Activated CD4-positive, alpha-beta T cell treated with anti-CD3 and anti-CD28 coated beads, Interleukin-2, amount 10 ng/mL, durations not matched to agents 7 days and 5 days (primary cell): ENCODE measurements around the gene ILRUN. TPM values are rescaled to one million over a fixed set of nuclear protein-coding genes. Genes with fewer than 3 reads are reported as not detected.
"Not testable (repeated sequence)": the region's sequence is repeated elsewhere in the genome, so short reads cannot be mapped to it uniquely, and the experiment has no call there.

Experiments used
- CTCF ChIA-PET: fragments of 350-600 bp; sonication (Branson Sonifier 250); formaldehyde crosslinking; loops from one replicate; lab custom pipeline; 2021; ENCODE audit warnings: antibody characterized with exemption; lab: Charles Lee
- POLR2A ChIA-PET: fragments of 350-600 bp; sonication (Branson Sonifier 250); formaldehyde crosslinking; loops from one replicate; lab custom pipeline; 2021; ENCODE audit warnings: antibody characterized with exemption; lab: Charles Lee
- DNase-seq: peaks from one replicate; pipeline ENCODE4 v3.0.0-alpha.2; 2020
- H3K27ac Mint-ChIP-seq: one replicate; pipeline ENCODE4 v1.8.0; 2021; ENCODE audit warnings: mild to moderate bottlenecking, moderate library complexity, mixed read lengths
- H3K27me3 Mint-ChIP-seq: one replicate; pipeline ENCODE4 v1.8.0; 2021; ENCODE audit warnings: mixed read lengths
- H3K36me3 Mint-ChIP-seq: one replicate; pipeline ENCODE4 v1.8.0; 2021; ENCODE audit warnings: low read depth, mixed read lengths
- H3K4me1 Mint-ChIP-seq: one replicate; pipeline ENCODE4 v1.8.0; 2021; ENCODE audit warnings: mixed read lengths
- H3K4me3 Mint-ChIP-seq: one replicate; pipeline ENCODE4 v1.8.0; 2021; ENCODE audit warnings: mild to moderate bottlenecking, moderate library complexity, mixed read lengths
- H3K9me3 Mint-ChIP-seq: one replicate; pipeline ENCODE4 v1.8.0; 2021; ENCODE audit warnings: mixed read lengths
- total RNA-seq, 2 experiments: library from RNA; stranded (reverse); gene quantifications; one replicate each; pipeline ENCODE4 v1.2.3, GENCODE V29; 2021

ILRUN gene
- total RNA-seq, 2 experiments from 2014 or later = 68.0 to 72.0 TPM

DNA sequence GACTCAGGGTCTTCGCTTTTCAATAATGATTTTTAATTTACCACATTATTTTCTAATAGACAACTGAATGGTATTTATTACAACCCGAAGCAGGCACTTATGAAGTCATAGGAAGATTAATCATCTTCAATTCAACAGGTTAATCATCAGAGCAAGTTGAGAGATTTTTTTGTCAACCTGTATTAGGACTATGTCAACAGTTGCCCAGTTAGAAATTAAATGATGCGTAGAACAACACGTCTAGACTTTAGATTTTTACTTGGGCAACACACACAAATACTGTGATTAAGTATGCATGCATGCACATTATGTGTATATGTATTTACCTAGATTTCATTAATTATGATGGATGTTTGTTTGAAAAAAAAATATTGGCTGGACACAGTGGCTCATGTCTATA, 4.3 kb downstream of the ILRUN start:
- H3K36me3 Mint-ChIP-seq = peaks cover 29% of the 10 kb centered on the region
- ChIA-PET CTCF (interaction anchor here (0.7 to 1.4 kb wide), 2 partner anchors 17 to 28 kb away, joined by 4 to 5 read pairs; no protein-coding TSS in a partner anchor), POLR2A (no interaction called here)
- no peak overlapping the region for H3K4me3 Mint-ChIP-seq
- H3K4me1 Mint-ChIP-seq = peaks cover 42% of the 10 kb centered on the region
- H3K9me3 Mint-ChIP-seq = no peaks in the 10 kb centered on the region
- no peak overlapping the region for H3K27ac Mint-ChIP-seq
- H3K27me3 Mint-ChIP-seq = no peaks in the 10 kb centered on the region
- no peak for DNase-seq

DNA sequence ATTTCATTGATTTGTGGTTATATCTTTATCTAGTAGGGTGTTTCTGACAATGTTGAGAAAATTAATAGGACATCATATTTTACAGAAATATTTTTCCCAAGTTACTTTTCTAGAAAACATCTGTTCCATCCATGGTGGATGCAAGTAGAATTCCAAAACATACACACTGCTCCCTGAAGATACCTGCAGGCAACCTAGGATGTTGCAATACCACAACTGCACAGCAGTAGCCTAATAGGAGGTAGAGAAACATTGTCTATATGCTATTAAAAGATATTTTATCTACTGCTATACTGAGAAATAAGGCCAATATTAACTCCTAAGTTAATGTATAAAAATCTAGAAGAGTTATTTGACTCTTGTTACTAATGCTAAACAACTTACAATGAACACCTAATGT, 6.8 kb downstream of the ILRUN start:
- H3K27ac Mint-ChIP-seq = no peak overlapping the region
- H3K9me3 Mint-ChIP-seq = no peaks in the 10 kb centered on the region
- no peak overlapping the region for H3K4me3 Mint-ChIP-seq
- CTCF ChIA-PET = no interaction called here
- peaks cover 37% of the 10 kb centered on the region for H3K4me1 Mint-ChIP-seq
- H3K36me3 Mint-ChIP-seq = peaks cover 29% of the 10 kb centered on the region
- POLR2A ChIA-PET = no interaction called here
- H3K27me3 Mint-ChIP-seq = no peaks in the 10 kb centered on the region
- DNase-seq = no peak

DNA sequence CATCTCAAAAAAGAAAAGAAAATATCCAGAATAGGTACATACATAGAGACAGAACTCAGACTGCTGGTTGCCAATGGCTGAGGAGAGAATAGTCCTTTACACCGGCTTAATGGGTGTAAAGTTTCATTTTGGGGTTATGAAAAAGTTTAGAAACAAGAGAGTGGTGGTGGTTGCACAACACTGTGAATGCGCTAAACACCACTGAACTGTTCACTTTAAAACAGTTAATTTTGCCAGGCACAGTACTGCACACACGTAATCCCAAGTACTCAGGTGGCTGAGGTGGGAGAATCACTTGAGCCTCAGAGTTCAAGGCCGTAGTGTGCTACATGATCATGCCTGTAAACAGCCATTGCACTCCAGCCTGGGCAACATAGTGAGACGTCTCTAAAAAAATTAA, 7.6 kb downstream of the ILRUN start:
- Mint-ChIP-seq H3K9me3 (no peaks in the 10 kb centered on the region), H3K36me3 (peaks cover 22% of the 10 kb centered on the region), H3K27me3 (no peaks in the 10 kb centered on the region), H3K4me3 (no peak overlapping the region), H3K27ac (no peak overlapping the region), H3K4me1 (peaks cover 32% of the 10 kb centered on the region)
- DNase-seq = no peak
- CTCF ChIA-PET = no interaction called here
- POLR2A ChIA-PET = no interaction called here

DNA sequence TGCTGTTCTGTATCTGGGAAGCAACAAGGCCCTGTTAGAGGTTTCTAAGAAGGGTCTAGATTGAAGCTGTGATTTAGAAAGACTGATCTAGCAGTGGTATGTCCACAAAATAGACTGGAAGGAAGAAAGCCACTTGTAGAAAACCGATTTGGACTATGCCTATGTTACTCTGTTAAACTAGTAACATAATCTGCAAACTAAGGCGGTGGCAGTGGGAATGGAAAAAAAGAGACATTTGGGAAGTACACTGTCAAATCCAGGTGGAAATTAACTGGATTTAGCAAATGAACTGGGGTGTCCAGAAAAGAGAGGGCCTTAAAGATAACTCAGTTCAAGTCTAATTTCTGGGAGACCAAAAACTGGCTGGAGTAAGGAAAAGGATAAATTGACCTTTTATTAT, 11.6 kb downstream of the ILRUN start:
- H3K36me3 Mint-ChIP-seq = peaks cover 18% of the 10 kb centered on the region
- H3K27ac Mint-ChIP-seq = no peak overlapping the region
- CTCF ChIA-PET = no interaction called here
- no peak overlapping the region for H3K4me3 Mint-ChIP-seq
- POLR2A ChIA-PET = interaction anchor here (0.6 kb wide), 1 partner anchor 1072 kb away, joined by 3 read pairs; no protein-coding TSS in a partner anchor
- H3K27me3 Mint-ChIP-seq = no peaks in the 10 kb centered on the region
- DNase-seq = no peak
- no peaks in the 10 kb centered on the region for H3K9me3 Mint-ChIP-seq
- peaks cover 28% of the 10 kb centered on the region for H3K4me1 Mint-ChIP-seq

DNA sequence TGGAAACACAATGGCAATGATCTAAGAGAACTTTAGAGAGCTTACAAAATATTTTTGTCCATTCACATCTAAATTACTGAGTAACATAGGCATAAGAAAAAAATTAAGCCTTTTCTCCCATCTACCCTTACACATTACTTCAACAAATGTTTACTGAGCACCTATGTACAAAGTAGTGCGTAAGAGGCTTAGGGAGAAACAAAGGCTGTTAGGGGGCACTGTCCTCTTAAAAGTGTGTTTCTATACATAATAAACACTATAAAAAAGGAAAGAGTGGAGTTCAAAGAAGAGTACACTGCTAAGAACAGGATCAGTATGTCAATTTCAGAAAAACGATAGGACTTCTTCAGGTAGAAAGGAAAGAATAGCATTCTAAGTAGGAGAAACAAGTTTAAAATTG, 12.2 kb downstream of the ILRUN start:
- no peak for DNase-seq
- H3K4me1 Mint-ChIP-seq = peaks cover 29% of the 10 kb centered on the region
- no peak overlapping the region for H3K4me3 Mint-ChIP-seq
- ChIA-PET CTCF (no interaction called here), POLR2A (no interaction called here)
- no peak overlapping the region for H3K27ac Mint-ChIP-seq
- H3K36me3 Mint-ChIP-seq = peaks cover 16% of the 10 kb centered on the region
- H3K9me3 Mint-ChIP-seq = no peaks in the 10 kb centered on the region
- no peaks in the 10 kb centered on the region for H3K27me3 Mint-ChIP-seq

DNA sequence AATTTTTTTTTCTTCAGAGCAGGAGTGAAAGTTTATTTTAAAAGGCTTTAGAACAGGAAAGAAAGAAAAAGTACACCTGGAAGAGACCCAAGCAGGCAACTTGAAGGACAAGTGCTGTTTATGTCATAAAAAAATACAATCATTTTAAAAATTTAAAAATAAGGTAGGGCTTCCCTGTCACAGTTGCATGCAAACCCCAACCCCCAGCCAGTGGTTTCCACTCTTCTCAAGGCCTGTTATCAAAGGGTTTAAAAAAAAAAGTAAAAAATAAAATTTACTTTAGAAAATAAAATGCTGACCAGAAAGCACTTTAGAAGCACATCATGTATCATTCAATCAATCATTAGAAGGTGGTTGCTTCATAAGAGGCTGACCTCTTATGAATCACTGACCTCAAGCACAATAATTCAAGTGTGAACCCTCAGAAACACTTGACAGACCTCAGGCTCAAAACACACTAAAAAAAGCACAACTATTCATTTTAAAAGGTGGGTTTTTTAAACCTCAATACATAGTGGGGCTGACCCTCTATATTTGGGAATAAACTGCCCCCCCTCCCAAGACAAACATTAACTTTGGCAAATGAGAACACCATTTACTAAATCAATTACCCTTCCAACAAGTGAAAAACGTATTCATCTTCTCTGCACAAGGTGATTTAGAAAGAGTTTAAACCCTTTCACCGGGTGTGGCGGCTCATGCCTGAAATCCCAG, 15.6 kb downstream of the ILRUN start:
- CTCF ChIA-PET = interaction anchor here (1.0 kb wide), 1 partner anchor 9 kb away, joined by 3 read pairs; no protein-coding TSS in a partner anchor

DNA sequence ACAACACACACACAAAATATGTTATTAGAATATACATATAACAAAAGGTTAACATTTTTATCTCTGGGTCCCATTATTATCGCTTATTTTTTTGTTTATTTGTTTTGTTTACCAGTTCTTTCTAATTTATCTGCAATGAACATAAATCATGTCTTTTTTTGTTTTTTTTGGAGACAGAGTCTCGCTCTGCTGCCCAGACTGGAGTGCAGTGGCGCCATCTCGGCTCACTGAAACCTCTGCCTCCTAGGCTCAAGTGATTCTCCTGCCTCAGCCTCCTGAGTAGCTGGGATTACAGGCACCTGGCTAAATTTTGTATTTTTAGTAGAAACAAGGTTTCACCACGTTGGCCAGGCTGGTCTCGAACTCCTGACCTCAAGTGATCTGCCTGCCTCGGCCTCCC, 16.3 kb downstream of the ILRUN start:
- H3K27me3 Mint-ChIP-seq, DNase-seq, H3K4me3 Mint-ChIP-seq, H3K36me3 Mint-ChIP-seq, H3K27ac Mint-ChIP-seq, CTCF ChIA-PET, H3K9me3 Mint-ChIP-seq, POLR2A ChIA-PET: not testable (repeated sequence)
- H3K4me1 Mint-ChIP-seq = peaks cover 22% of the 10 kb centered on the region

More for the DNA sequence above, 15.6 kb downstream of the ILRUN start:
- no peak overlapping the region for H3K4me3 Mint-ChIP-seq
- DNase-seq = no peak
- peaks cover 6% of the 10 kb centered on the region for H3K36me3 Mint-ChIP-seq
- H3K4me1 Mint-ChIP-seq = peaks cover 18% of the 10 kb centered on the region
- no peak overlapping the region for H3K27ac Mint-ChIP-seq
- H3K27me3 Mint-ChIP-seq = no peaks in the 10 kb centered on the region
- no peaks in the 10 kb centered on the region for H3K9me3 Mint-ChIP-seq
- POLR2A ChIA-PET = interaction anchor here (0.6 kb wide), 1 partner anchor 622 kb away, joined by 3 read pairs; no protein-coding TSS in a partner anchor

DNA sequence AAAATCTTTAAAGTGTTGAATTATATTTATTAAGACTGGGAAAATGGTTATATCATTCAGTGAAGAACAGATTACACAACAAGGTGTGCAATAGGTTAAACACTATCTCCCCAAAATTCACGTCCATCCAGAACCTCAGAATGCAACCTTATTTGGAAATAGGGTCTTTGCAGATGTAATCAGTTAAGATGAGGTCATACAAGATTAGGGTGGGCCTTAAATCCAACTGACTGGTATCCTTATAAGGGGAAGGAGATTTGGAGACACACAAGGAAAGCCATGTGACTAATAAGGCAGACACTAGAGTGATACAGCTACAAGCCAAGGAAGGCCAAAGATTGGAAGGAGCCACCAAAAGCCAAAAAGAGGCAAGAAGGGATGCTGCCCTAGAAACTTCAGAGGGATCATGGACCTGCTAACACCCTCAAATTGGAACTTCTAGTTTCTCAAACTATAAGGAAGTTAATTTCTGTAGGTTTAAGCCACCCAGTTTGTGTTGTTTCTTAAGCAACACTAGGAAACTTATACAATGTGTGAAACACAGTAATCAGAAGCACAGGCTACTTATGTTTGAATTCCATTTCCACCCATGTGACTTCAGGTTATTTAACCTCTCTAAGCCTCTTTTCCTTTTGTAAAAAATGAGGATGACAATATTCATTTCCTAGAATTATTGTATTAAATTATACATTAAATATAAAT, 16.9 kb downstream of the ILRUN start:
- Mint-ChIP-seq H3K27ac (no peak overlapping the region), H3K9me3 (no peaks in the 10 kb centered on the region), H3K4me1 (peaks cover 24% of the 10 kb centered on the region), H3K4me3 (no peak overlapping the region), H3K27me3 (no peaks in the 10 kb centered on the region), H3K36me3 (peaks cover 3% of the 10 kb centered on the region)
- POLR2A ChIA-PET = no interaction called here
- DNase-seq = no peak
- CTCF ChIA-PET = interaction anchor here (1.6 kb wide), 1 partner anchor 23 kb away, joined by 4 read pairs; no protein-coding TSS in a partner anchor

DNA sequence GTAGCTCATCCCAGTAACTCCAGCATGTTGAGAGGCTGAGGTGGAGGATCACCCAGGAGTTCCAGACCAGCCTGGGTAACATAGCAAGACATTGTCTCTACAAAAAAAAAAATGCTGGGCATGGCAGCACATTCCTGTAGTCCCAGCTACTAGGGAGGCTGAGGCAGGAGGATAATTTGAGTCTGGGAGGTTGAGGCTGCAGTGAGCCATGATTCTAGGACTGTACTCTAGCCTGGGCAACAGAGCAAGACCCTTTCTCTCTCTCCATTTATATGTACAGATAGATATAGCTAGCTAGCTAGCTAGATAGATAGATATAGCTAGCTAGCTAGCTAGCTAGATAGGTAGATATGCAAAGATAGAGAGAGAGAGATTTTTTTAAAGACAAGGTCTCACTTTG, 20.4 kb downstream of the ILRUN start:
- H3K9me3 Mint-ChIP-seq = no peaks in the 10 kb centered on the region
- H3K27me3 Mint-ChIP-seq = no peaks in the 10 kb centered on the region
- POLR2A ChIA-PET = interaction anchor here (0.6 kb wide), 1 partner anchor 17 kb away, joined by 5 read pairs; no protein-coding TSS in a partner anchor
- peaks cover 51% of the 10 kb centered on the region for H3K4me1 Mint-ChIP-seq
- peaks cover 6% of the 10 kb centered on the region for H3K36me3 Mint-ChIP-seq
- H3K27ac Mint-ChIP-seq = no peak overlapping the region
- H3K4me3 Mint-ChIP-seq = no peak overlapping the region
- CTCF ChIA-PET = interaction anchor here (0.5 to 1.6 kb wide), 3 partner anchors 16 to 80 kb away, joined by 3 to 4 read pairs (median 4); no protein-coding TSS in a partner anchor
- DNase-seq = no peak

DNA sequence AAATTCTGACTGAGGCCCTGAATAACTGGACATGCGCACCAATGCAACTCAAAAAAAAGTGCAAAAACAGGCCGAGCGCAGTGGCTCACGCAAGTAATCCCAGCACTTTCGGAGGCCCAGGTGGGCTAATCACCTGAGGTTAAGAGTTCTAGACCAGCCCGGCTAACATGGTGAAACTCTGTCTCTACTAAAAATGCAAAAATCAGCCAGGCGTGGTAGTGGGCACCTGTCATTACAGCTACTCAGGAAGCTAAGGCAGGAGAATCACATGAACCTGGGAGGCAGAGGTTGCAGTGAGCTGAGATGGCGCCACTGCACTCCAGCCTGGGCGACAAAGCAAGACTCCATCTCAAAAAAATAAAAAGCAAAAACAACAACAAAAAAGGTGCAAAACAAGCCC, 21.6 kb downstream of the ILRUN start:
- DNase-seq = not testable (repeated sequence)
- peaks cover 59% of the 10 kb centered on the region for H3K4me1 Mint-ChIP-seq

DNA sequence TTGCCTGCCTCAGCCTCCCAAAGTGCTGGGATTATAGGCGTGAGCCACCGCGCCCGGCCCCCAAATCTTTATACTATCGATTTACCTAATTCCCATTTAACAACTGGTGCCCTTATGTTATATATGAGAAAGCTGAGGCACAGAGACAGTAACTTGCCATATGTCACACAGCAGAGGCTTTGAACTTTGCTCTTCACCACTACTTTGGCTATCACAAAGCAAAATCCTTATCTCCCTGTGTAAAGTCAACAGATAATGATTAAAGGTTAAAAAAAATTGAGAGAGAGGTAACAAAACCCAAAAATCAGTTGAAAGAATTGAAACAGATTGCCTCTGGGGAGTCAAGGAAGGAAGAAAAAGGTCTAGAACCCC, 22.3 kb downstream of the ILRUN start:
- H3K27ac Mint-ChIP-seq = peak overlapping the region; percentile 98
- no peaks in the 10 kb centered on the region for H3K9me3 Mint-ChIP-seq
- ChIA-PET CTCF (interaction anchor here (1.1 kb wide), 1 partner anchor 17 kb away, joined by 3 read pairs; no protein-coding TSS in a partner anchor), POLR2A (no interaction called here)
- no peaks in the 10 kb centered on the region for H3K27me3 Mint-ChIP-seq
- H3K4me1 Mint-ChIP-seq = peaks cover 59% of the 10 kb centered on the region
- no peak for DNase-seq
- H3K4me3 Mint-ChIP-seq = no peak overlapping the region
- H3K36me3 Mint-ChIP-seq = peaks cover 9% of the 10 kb centered on the region

More for the DNA sequence above, 21.6 kb downstream of the ILRUN start:
- CTCF ChIA-PET = interaction anchor here (0.8 to 1.6 kb wide), 3 partner anchors 11 to 18 kb away, joined by 3 read pairs; no protein-coding TSS in a partner anchor
- H3K4me3 Mint-ChIP-seq, POLR2A ChIA-PET, H3K36me3 Mint-ChIP-seq, H3K9me3 Mint-ChIP-seq, H3K27me3 Mint-ChIP-seq: not testable (repeated sequence)
- peak overlapping the region; percentile 50 for H3K27ac Mint-ChIP-seq

DNA sequence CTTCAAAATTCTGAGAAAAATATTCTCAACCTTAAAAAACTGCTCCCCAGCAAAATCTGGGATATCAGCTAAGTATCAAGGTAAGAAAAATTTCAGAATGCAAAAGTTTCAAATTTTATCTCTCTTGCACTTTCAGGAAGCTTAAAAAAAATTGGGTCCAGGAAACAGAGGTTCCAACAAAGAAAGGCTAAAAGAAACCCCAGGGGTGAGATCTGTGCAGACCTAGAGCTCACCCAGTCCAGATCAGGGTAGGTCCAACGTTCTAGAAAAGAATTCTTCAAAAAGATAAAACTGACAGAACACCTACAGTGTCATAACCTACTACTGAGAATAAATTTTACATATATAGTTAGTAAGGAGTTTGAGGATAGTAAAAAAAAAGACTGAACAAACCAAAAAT, 23.5 kb downstream of the ILRUN start:
- DNase-seq = no peak
- ChIA-PET CTCF (interaction anchor here (1.1 to 2.2 kb wide), 4 partner anchors 9 to 63 kb away, joined by 3 to 10 read pairs (median 3); no protein-coding TSS in a partner anchor), POLR2A (interaction anchor here (0.7 kb wide), 1 partner anchor 143 kb away, joined by 3 read pairs; no protein-coding TSS in a partner anchor)
- Mint-ChIP-seq H3K4me1 (peaks cover 63% of the 10 kb centered on the region), H3K4me3 (peak overlapping the region; percentile 69), H3K9me3 (no peaks in the 10 kb centered on the region), H3K27ac (peak overlapping the region; percentile 98), H3K36me3 (peaks cover 11% of the 10 kb centered on the region), H3K27me3 (no peaks in the 10 kb centered on the region)
